Chondrocyte (in vitro differentiated cells): ENCODE data around the gene NHSL2. TPM values are rescaled to one million over a fixed set of nuclear protein-coding genes. Genes with fewer than 3 reads are reported as not detected.

Experiments used
- DNase-seq: peaks from one replicate; pipeline ENCODE4 v3.0.0; 2021; ENCODE audit warnings: mixed read lengths, low spot score
- H3K27ac Mint-ChIP-seq: one replicate; pipeline ENCODE4 v1.8.0; 2021; ENCODE audit warnings: mild to moderate bottlenecking, moderate library complexity, mixed read lengths; ENCODE audit not compliant: unreplicated experiment
- H3K27me3 Mint-ChIP-seq: 2 replicates; pipeline ENCODE4 v1.8.0; 2021; ENCODE audit warnings: low read depth, mixed read lengths
- H3K36me3 Mint-ChIP-seq: 2 replicates; pipeline ENCODE4 v1.8.0; 2021; ENCODE audit warnings: low read depth, mixed read lengths
- H3K4me1 Mint-ChIP-seq: 2 replicates; pipeline ENCODE4 v1.8.0; 2021; ENCODE audit warnings: low read depth, mild to moderate bottlenecking, mixed read lengths
- H3K4me3 Mint-ChIP-seq: one replicate; pipeline ENCODE4 v1.8.0; 2021; ENCODE audit warnings: mild to moderate bottlenecking, moderate library complexity, mixed read lengths; ENCODE audit not compliant: unreplicated experiment
- H3K9me3 Mint-ChIP-seq: 2 replicates; pipeline ENCODE4 v1.8.0; 2021; ENCODE audit warnings: low read depth, mixed read lengths
- total RNA-seq: library from RNA; stranded (reverse); gene quantifications from 3 replicates; pipeline ENCODE4 v1.2.1, GENCODE V29; 2021
- TF ChIP-seq, protein P1 (sequence below): fragments of 200-600 bp; sonication (generic); IDR thresholded peaks from 2 replicates; pipeline ENCODE4 v1.5.0; 2021; ENCODE audit warnings: antibody characterized with exemption, mild to moderate bottlenecking, moderate library complexity

Gene NHSL2
- total RNA-seq, 1 donor from 2014 or later: 2.1 TPM

DNA sequence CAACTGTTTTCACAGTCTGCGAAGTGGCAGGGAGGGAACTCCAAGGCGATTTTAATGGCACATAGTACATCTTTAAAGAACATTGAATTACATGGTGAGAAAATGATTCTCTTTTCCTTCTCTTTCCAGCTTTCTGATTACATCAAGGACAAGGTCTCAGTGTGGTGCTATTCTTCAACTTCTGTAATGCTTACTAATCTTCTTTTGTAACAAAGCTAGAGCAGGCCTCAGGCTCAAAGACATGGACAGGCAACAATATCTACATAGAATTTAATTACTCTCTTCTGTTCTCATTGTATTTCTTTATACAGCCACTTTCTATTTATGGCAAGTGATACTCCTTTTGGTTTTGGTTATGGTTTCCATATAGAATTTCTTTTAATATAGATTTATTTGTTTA is 172.6 kb downstream of the NHSL2 start:
- Mint-ChIP-seq H3K27ac (no peak overlapping the region), H3K4me1 (no peaks in the 10 kb centered on the region), H3K36me3 (no peaks in the 10 kb centered on the region), H3K9me3 (peaks cover 3% of the 10 kb centered on the region), H3K4me3 (no peak overlapping the region), H3K27me3 (no peaks in the 10 kb centered on the region)
- TF ChIP-seq, protein P1, sequence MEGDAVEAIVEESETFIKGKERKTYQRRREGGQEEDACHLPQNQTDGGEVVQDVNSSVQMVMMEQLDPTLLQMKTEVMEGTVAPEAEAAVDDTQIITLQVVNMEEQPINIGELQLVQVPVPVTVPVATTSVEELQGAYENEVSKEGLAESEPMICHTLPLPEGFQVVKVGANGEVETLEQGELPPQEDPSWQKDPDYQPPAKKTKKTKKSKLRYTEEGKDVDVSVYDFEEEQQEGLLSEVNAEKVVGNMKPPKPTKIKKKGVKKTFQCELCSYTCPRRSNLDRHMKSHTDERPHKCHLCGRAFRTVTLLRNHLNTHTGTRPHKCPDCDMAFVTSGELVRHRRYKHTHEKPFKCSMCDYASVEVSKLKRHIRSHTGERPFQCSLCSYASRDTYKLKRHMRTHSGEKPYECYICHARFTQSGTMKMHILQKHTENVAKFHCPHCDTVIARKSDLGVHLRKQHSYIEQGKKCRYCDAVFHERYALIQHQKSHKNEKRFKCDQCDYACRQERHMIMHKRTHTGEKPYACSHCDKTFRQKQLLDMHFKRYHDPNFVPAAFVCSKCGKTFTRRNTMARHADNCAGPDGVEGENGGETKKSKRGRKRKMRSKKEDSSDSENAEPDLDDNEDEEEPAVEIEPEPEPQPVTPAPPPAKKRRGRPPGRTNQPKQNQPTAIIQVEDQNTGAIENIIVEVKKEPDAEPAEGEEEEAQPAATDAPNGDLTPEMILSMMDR: no peak
- DNase-seq: no peak

DNA sequence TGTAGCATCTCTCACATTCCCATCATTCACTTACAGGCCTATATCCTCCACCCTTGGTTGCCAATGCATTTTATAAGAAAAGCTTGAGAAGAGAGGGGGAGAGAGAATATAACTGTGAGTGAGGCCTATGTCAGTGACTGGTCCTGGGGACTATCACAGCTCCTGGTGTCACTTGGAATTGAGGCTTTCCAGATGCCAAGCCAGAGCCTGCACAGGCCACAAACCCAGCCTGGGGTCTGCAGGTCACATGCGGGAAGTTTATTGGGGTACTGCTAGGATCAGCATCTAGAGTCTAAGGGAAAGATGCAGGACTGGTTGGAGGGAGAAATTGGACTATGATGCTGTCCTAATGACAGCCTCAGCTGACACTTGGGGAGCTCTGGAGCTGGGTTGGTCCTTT is 173.5 kb downstream of the NHSL2 start:
- H3K9me3 Mint-ChIP-seq: peaks cover 3% of the 10 kb centered on the region
- no peak overlapping the region for H3K4me3 Mint-ChIP-seq
- H3K27me3 Mint-ChIP-seq: no peaks in the 10 kb centered on the region
- TF ChIP-seq, protein P1: no peak
- DNase-seq: no peak
- H3K4me1 Mint-ChIP-seq: no peaks in the 10 kb centered on the region
- H3K36me3 Mint-ChIP-seq: no peaks in the 10 kb centered on the region
- no peak overlapping the region for H3K27ac Mint-ChIP-seq

GRCh38 chrX:72086995-72087394 is 176.3 kb downstream of the NHSL2 start:
- no peak for DNase-seq
- Mint-ChIP-seq H3K4me3 (no peak overlapping the region), H3K9me3 (no peaks in the 10 kb centered on the region), H3K27ac (no peak overlapping the region), H3K36me3 (no peaks in the 10 kb centered on the region), H3K27me3 (peaks cover 4% of the 10 kb centered on the region), H3K4me1 (no peaks in the 10 kb centered on the region)
- TF ChIP-seq, protein P1: no peak

- H3K4me3 Mint-ChIP-seq: no peak overlapping the region
- no peaks in the 10 kb centered on the region for H3K4me1 Mint-ChIP-seq
Observed at GRCh38 chrX:72088761-72089160, 178.1 kb downstream of the NHSL2 start.

DNA sequence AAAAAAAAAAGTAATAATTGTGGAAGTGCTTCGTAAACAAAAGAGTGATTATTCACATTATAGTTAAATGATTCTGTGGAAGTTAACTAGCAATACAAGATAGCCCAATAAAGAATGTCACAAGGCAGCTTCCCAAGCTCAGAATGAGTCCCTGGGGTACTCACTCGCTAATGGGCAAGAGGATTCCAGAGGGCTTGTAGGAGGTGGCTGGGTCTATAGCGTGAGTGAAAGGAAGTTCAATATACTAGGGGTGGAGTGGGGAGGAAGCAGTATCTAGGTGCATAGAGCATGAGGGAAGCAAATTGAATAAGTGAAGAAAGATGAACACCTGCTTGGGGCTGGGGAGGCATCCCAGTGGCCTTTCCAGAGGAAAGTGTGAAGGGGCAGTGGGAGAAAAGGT is 178.6 kb downstream of the NHSL2 start:
- no peaks in the 10 kb centered on the region for H3K4me1 Mint-ChIP-seq
- no peak overlapping the region for H3K4me3 Mint-ChIP-seq
- TF ChIP-seq, protein P1: no peak
- no peaks in the 10 kb centered on the region for H3K9me3 Mint-ChIP-seq
- DNase-seq: no peak
- no peaks in the 10 kb centered on the region for H3K36me3 Mint-ChIP-seq
- peaks cover 4% of the 10 kb centered on the region for H3K27me3 Mint-ChIP-seq
- H3K27ac Mint-ChIP-seq: no peak overlapping the region

More at GRCh38 chrX:72088761-72089160, 178.1 kb downstream of the NHSL2 start:
- no peaks in the 10 kb centered on the region for H3K36me3 Mint-ChIP-seq
- no peak for DNase-seq
- TF ChIP-seq, protein P1: no peak
- H3K27me3 Mint-ChIP-seq: peaks cover 4% of the 10 kb centered on the region
- H3K27ac Mint-ChIP-seq: no peak overlapping the region
- no peaks in the 10 kb centered on the region for H3K9me3 Mint-ChIP-seq
